ENCODE data around the gene SLCO4A1.

GRCh38 chr20:62712606-62713005 lies 70.3 kb downstream of the SLCO4A1 start:
- TF ChIP-seq CREB5 (CRISPR knock-in tag; IDR thresholded peaks at IDR 0.05; ENCODE audit: low read depth) = no peak
- TF ChIP-seq GLIS3 (CRISPR knock-in tag; IDR thresholded peaks at IDR 0.05) = no peak
- no peak for TF ChIP-seq PATZ1 (CRISPR knock-in tag; IDR thresholded peaks at IDR 0.05; ENCODE audit: borderline replicate concordance)
- no peak for TF ChIP-seq PPARA (CRISPR knock-in tag; IDR thresholded peaks at IDR 0.05; ENCODE audit: borderline replicate concordance)
